B cell (primary cell): Measurements from ENCODE around the gene ISCU. TPM values are rescaled to one million over a fixed set of nuclear protein-coding genes. Genes with fewer than 3 reads are reported as not detected.
"Not testable (repeated sequence)": the region's sequence is repeated elsewhere in the genome, so short reads cannot be mapped to it uniquely, and the experiment has no call there.

ENCODE experiments used
- ATAC-seq: fragments of 200-7000 bp; cut with Tn5 transposase; one replicate; pipeline ENCODE4 v1.10.0; 2021; ENCODE audit warnings: low read depth, mild to moderate bottlenecking, moderate number of reproducible peaks, moderate library complexity
- CTCF ChIA-PET: fragments of 350-600 bp; sonication (Branson Sonifier 250); formaldehyde crosslinking; loops from one replicate; lab custom pipeline; 2021; ENCODE audit warnings: antibody characterized with exemption, inconsistent platforms; lab: Charles Lee
- POLR2A ChIA-PET: fragments of 350-600 bp; sonication (Branson Sonifier 250); formaldehyde crosslinking; loops from one replicate; lab custom pipeline; 2021; ENCODE audit warnings: antibody characterized with exemption; lab: Charles Lee
- DNase-seq: peaks from one replicate; pipeline ENCODE4 v3.0.0; 2013
- H2AFZ ChIP-seq: 2 replicates; pipeline ENCODE4 v1.6.1; 2012; ENCODE audit warnings: mild to moderate bottlenecking, low read depth, low read length; ENCODE audit not compliant: insufficient read depth, poor library complexity, severe bottlenecking
- H3K27ac ChIP-seq, 2 donors: 1 replicate in 1 of 2; 2 replicates in 1 of 2; pipeline ENCODE4 v1.5.1; 2012 to 2013; ENCODE audit warnings: low read length in 2 of 2, mild to moderate bottlenecking in 2 of 2, moderate library complexity in 1 of 2
- H3K27me3 ChIP-seq, 4 experiments: fragments of 200-600 bp in 1 of 4; sonication (generic) in 1 of 4; replicated peaks in 1 of 4; 1 replicate in 2 of 4; 2 replicates in 2 of 4; pipeline versions ENCODE4 v1.6.1 to v1.7.0; 2013 to 2016; ENCODE audit warnings: low read length in 3 of 4, mild to moderate bottlenecking in 2 of 4, mixed read lengths in 1 of 4, moderate library complexity in 1 of 4; ENCODE audit not compliant: insufficient read depth in 4 of 4, control insufficient read depth in 3 of 4; ENCODE audit errors: control extremely low read depth in 1 of 4
- H3K36me3 ChIP-seq, 2 experiments: replicated peaks in 1 of 2; 1 replicate in 1 of 2; 2 replicates in 1 of 2; pipeline versions ENCODE4 v1.6.1 to v1.7.1; 2013; ENCODE audit warnings: low read length in 1 of 2; ENCODE audit not compliant: insufficient read depth in 2 of 2, control insufficient read depth in 1 of 2; ENCODE audit errors: control extremely low read depth in 1 of 2, extremely low read depth in 1 of 2
- H3K4me1 ChIP-seq, 2 donors: fragments of 200-600 bp in 1 of 2; sonication (generic) in 1 of 2; 1 replicate in 1 of 2; 2 replicates in 1 of 2; pipeline versions ENCODE4 v1.5.1 to v1.6.1; 2013 to 2017; ENCODE audit warnings: low read length in 2 of 2; ENCODE audit not compliant: control insufficient read depth in 2 of 2, insufficient read depth in 2 of 2
- H3K4me2 ChIP-seq: replicated peaks from 2 replicates; pipeline ENCODE3; 2012; ENCODE audit warnings: mild to moderate bottlenecking, low read depth, low read length; ENCODE audit not compliant: poor library complexity, severe bottlenecking
- H3K4me3 ChIP-seq, 5 experiments: fragments of 200-600 bp in 1 of 5; sonication (generic) in 1 of 5; 1 replicate in 3 of 5; 2 replicates in 2 of 5; pipeline versions ENCODE4 v1.5.1 to v1.7.0; 2011 to 2016; ENCODE audit warnings: low read length in 4 of 5, mild to moderate bottlenecking in 4 of 5, low read depth in 2 of 5, control low read depth in 1 of 5, moderate library complexity in 1 of 5; ENCODE audit not compliant: insufficient read depth in 1 of 5; ENCODE audit errors: control extremely low read depth in 1 of 5, extremely low read depth in 1 of 5
- H3K79me2 ChIP-seq: fragments of 200-600 bp; sonication (generic); one replicate; pipeline ENCODE4 v1.6.0; 2016; ENCODE audit warnings: low read length; ENCODE audit not compliant: control insufficient read depth, insufficient read depth
- H3K9ac ChIP-seq: fragments of 200-600 bp; sonication (generic); 2 replicates; pipeline ENCODE4 v1.6.1; 2017; ENCODE audit warnings: mild to moderate bottlenecking, low read length, moderate library complexity
- H3K9me3 ChIP-seq, 3 donors: one replicate each; pipeline versions ENCODE4 v1.6.1 to v1.7.1; 2013; ENCODE audit warnings: low read length in 2 of 3; ENCODE audit not compliant: control insufficient read depth in 2 of 3, insufficient read depth in 1 of 3; ENCODE audit errors: control extremely low read depth in 1 of 3
- H4K20me1 ChIP-seq: 2 replicates; pipeline ENCODE4 v1.6.0; 2012; ENCODE audit warnings: mild to moderate bottlenecking, low read length; ENCODE audit not compliant: insufficient read depth, control insufficient read depth, poor library complexity, severe bottlenecking
- H3K27ac Mint-ChIP-seq: one replicate; pipeline ENCODE4 v1.8.0; 2021; ENCODE audit warnings: mixed read lengths
- H3K27me3 Mint-ChIP-seq: one replicate; pipeline ENCODE4 v1.8.0; 2021; ENCODE audit warnings: mixed read lengths
- H3K4me1 Mint-ChIP-seq: one replicate; pipeline ENCODE4 v1.8.0; 2021; ENCODE audit warnings: mixed read lengths
- H3K4me3 Mint-ChIP-seq: one replicate; pipeline ENCODE4 v1.8.0; 2021; ENCODE audit warnings: mixed read lengths
- H3K9me3 Mint-ChIP-seq: one replicate; pipeline ENCODE4 v1.8.0; 2022; ENCODE audit warnings: mixed read lengths; ENCODE audit not compliant: insufficient read depth
- EZH2 ChIP-seq: IDR thresholded peaks from 2 replicates; pipeline ENCODE4 v1.6.1; 2012; ENCODE audit warnings: borderline replicate concordance, low read depth, mild to moderate bottlenecking, moderate library complexity, low read length; ENCODE audit not compliant: insufficient read depth, poor library complexity, severe bottlenecking
- WGBS: methylation state at CpG from one replicate; pipeline ENCODE4 v1.1.5; 2013; ENCODE audit warnings: missing lambda C conversion rate; ENCODE audit not compliant: insufficient coverage; 5-methylcytosine and 5-hydroxymethylcytosine counted together
- intact Hi-C: fragments of 100-400 bp; cut with micrococcal nuclease; formaldehyde crosslinking; loops from one replicate; pipeline ENCODE4 v1.10.0; 2022
- polyA plus RNA-seq: library from polyadenylated mRNA; depleted of rRNA; stranded (reverse); fragments of >200 nt; gene quantifications from 2 replicates; pipeline ENCODE4 v1.2.3, GENCODE V29; 2012
- total RNA-seq, 2 donors: library from RNA; stranded (reverse); fragments of 120-200 nt in 1 of 2; gene quantifications; 1 replicate in 1 of 2; 2 replicates in 1 of 2; pipeline versions ENCODE4 v1.2.3 to v1.2.4, GENCODE V29; 2013 to 2022
- TF ChIP-seq, protein P1 (sequence below): fragments of 200-600 bp; IDR thresholded peaks from one replicate; pipeline ENCODE4 v1.8.0; 2022; ENCODE audit warnings: antibody characterized with exemption, mild to moderate bottlenecking

ISCU gene
- total and polyA plus RNA-seq, 2 donors (not counting 1 experiment from before 2014, with no cell fraction given): 173 to 209 TPM

DNA sequence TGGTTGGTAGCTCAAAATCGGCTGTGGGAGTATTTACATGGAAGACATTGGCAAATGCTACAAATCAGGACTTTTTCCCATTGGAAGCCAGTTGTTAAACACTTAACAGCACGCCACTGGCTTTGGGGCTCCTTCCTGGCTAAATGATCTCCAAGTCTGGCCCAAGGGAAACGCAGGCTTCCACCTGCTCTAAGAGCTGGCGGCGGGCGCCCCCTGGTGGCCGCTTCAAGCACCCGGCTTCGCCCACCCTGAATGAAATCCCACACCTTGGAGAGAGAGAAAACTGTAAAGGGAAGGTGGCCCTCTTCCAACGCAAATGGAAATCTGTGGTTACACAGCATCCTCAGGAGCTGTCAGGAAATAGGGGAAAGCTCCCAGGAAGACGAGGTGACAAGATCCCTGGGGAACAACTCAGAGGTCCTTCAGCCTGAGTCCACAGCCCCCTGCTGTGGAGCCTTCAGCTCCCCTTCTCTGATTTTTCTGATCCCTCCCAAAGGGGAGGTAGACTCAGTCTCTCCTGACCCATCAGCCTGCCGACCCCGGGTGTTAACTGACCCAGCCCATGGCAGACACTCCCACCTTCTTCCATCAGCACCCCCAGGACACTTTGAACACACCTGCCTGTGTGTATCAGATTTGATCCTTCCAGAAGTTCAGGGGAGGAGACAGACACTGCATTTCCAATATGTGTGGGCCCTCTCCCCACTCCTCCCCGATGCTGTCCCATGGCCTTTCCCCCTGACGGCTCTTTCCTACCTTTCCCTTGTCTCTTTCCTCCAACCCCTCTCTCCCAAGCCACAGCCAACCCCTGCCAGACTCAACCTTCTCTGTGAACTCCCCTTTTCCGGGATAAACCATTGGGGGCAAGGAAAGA lies 55.9 kb downstream of the ISCU start:
- Histone ChIP-seq H3K9ac (no peak overlapping the region), H2AFZ (peak overlapping the region; percentile 13), H3K9me3 (peaks cover 0 to 29% (median 8%) of the 10 kb centered on the region in 3 donors), H3K4me1 (peaks cover 41 to 49% of the 10 kb centered on the region in 2 donors), H3K27ac (peak overlapping the region; percentile 80 to 93), H3K4me3 (no peak overlapping the region), H3K4me2 (peak overlapping the region; percentile 52), H3K36me3 (peaks cover 0 to 6% of the 10 kb centered on the region in 2 experiments), H4K20me1 (no peaks in the 10 kb centered on the region), H3K27me3 (no peaks in the 10 kb centered on the region), H3K79me2 (peaks cover 13% of the 10 kb centered on the region)
- WGBS: 12% methylated on average over 7 of the region's 16 CpGs
- ATAC-seq (peak; percentile 35), DNase-seq (peak; percentile 88)
- peaks cover 3% of the 10 kb centered on the region for H3K9me3 Mint-ChIP-seq
- no peak overlapping the region for H3K4me3 Mint-ChIP-seq
- intact Hi-C loops: loop anchor here (1.0 to 5.0 kb wide), 6 partner anchors 28 to 334 kb away; partner anchors contain the start of gene CORO1C
- peak overlapping the region; percentile 98 for H3K27ac Mint-ChIP-seq
- TF ChIP-seq, protein P1, sequence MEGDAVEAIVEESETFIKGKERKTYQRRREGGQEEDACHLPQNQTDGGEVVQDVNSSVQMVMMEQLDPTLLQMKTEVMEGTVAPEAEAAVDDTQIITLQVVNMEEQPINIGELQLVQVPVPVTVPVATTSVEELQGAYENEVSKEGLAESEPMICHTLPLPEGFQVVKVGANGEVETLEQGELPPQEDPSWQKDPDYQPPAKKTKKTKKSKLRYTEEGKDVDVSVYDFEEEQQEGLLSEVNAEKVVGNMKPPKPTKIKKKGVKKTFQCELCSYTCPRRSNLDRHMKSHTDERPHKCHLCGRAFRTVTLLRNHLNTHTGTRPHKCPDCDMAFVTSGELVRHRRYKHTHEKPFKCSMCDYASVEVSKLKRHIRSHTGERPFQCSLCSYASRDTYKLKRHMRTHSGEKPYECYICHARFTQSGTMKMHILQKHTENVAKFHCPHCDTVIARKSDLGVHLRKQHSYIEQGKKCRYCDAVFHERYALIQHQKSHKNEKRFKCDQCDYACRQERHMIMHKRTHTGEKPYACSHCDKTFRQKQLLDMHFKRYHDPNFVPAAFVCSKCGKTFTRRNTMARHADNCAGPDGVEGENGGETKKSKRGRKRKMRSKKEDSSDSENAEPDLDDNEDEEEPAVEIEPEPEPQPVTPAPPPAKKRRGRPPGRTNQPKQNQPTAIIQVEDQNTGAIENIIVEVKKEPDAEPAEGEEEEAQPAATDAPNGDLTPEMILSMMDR: peak; percentile 98
- TF ChIP-seq EZH2: no peak
- ChIA-PET POLR2A (interaction anchor here (0.9 to 8.6 kb wide), 9 partner anchors 17 to 58 kb away, joined by 3 to 133 read pairs (median 7); partner anchors contain the start of genes ISCU, SART3 and SELPLG), CTCF (interaction anchor here (0.5 to 13.8 kb wide), 41 partner anchors 10 to 689 kb away, joined by 3 to 431 read pairs (median 5); partner anchors contain the start of genes ISCU, SART3, SELPLG and TMEM119)
- no peaks in the 10 kb centered on the region for H3K27me3 Mint-ChIP-seq
- H3K4me1 Mint-ChIP-seq: peaks cover 69% of the 10 kb centered on the region

DNA sequence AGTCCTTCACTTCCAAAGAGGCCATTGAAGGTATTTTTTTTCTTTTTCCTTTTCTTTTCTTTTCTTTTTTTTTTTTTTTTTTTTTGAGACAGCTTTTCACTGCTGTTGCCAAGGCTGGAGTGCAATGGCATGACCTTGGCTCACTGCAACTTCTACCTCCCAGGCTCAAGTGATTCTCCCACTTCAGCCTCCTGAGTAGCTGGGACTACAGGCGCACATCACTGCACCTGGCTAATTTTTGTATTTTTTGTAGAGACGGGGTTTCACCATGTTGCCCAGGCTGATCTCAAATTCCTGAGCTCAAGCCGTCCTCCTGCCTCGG lies 56.5 kb downstream of the ISCU start:
- H3K36me3 ChIP-seq: peaks cover 0 to 11% of the 10 kb centered on the region in 2 experiments
- CTCF ChIA-PET: interaction anchor here (1.2 to 13.8 kb wide), 18 partner anchors 10 to 436 kb away, joined by 3 to 431 read pairs (median 8); partner anchors contain the start of genes ISCU, SART3 and SELPLG
- not testable (repeated sequence) for DNase-seq, H2AFZ ChIP-seq, H3K27ac ChIP-seq, ATAC-seq, H3K4me2 ChIP-seq, H3K4me3 ChIP-seq, H3K27me3 ChIP-seq, H3K4me3 Mint-ChIP-seq, H3K9ac ChIP-seq, H3K9me3 Mint-ChIP-seq, H3K27me3 Mint-ChIP-seq, H4K20me1 ChIP-seq
- Mint-ChIP-seq H3K27ac (peak overlapping the region; percentile 98), H3K4me1 (peaks cover 64% of the 10 kb centered on the region)
- H3K9me3 ChIP-seq: peaks cover 0 to 35% (median 8%) of the 10 kb centered on the region in 3 donors
- POLR2A ChIA-PET: interaction anchor here (1.1 to 8.6 kb wide), 5 partner anchors 17 to 54 kb away, joined by 3 to 133 read pairs (median 7); partner anchors contain the start of gene SELPLG
- 100% methylated on average over 4 of the region's 4 CpGs for WGBS
- intact Hi-C loops: loop anchor here (1.0 to 5.0 kb wide), 6 partner anchors 28 to 333 kb away; partner anchors contain the start of gene CORO1C
- peaks cover 13% of the 10 kb centered on the region for H3K79me2 ChIP-seq
- peaks cover 35 to 44% of the 10 kb centered on the region in 2 donors for H3K4me1 ChIP-seq

Other genes with a start within 250 kb of the ISCU start
- 0.49 and 0.54 TPM in 2 replicates for gene CMKLR1, start 223.3 kb upstream of the ISCU start, total RNA-seq
- 0.06 and 0.10 TPM in 2 replicates for gene CMKLR1, start 223.3 kb upstream of the ISCU start, polyA plus RNA-seq
- 9.1 and 9.7 TPM in 2 replicates for gene FICD, start 47.3 kb upstream of the ISCU start, total RNA-seq
- 1.2 and 1.3 TPM in 2 replicates for gene FICD, start 47.3 kb upstream of the ISCU start, polyA plus RNA-seq
- 131 and 142 TPM in 2 replicates for gene SART3, start 1.4 kb upstream of the ISCU start, total RNA-seq
- gene SART3, start 1.4 kb upstream of the ISCU start, polyA plus RNA-seq: 24.1 and 31.9 TPM in 2 replicates
- 0.25 TPM in 1 of 2 replicates, not detected in the other for gene TMEM119, start 35.5 kb downstream of the ISCU start, total RNA-seq
- gene TMEM119, start 35.5 kb downstream of the ISCU start, polyA plus RNA-seq: not detected in 2 replicates
- gene SELPLG, start 71.3 kb downstream of the ISCU start, total RNA-seq: 6.1 and 6.2 TPM in 2 replicates
- 4.7 and 8.0 TPM in 2 replicates for gene SELPLG, start 71.3 kb downstream of the ISCU start, polyA plus RNA-seq
- gene CORO1C, start 168.9 kb downstream of the ISCU start, total RNA-seq: 58.9 and 68.0 TPM in 2 replicates
- 19.2 and 26.6 TPM in 2 replicates for gene CORO1C, start 168.9 kb downstream of the ISCU start, polyA plus RNA-seq